CD4-positive, alpha-beta T cell (primary cell): ENCODE results near the gene ROPN1B. TPM values are rescaled to one million over a fixed set of nuclear protein-coding genes. Genes with fewer than 3 reads are reported as not detected.

Experiments used
- ATAC-seq: fragments of 200-7000 bp; cut with Tn5 transposase; one replicate; pipeline ENCODE4 v1.10.0; 2022; ENCODE audit warnings: mild to moderate bottlenecking; ENCODE audit not compliant: poor library complexity
- CTCF ChIA-PET: fragments of 350-600 bp; sonication (Branson Sonifier 250); formaldehyde crosslinking; loops from one replicate; lab custom pipeline; 2021; ENCODE audit warnings: antibody characterized with exemption, inconsistent platforms; lab: Charles Lee
- POLR2A ChIA-PET: fragments of 350-600 bp; sonication (Branson Sonifier 250); formaldehyde crosslinking; loops from one replicate; lab custom pipeline; 2021; ENCODE audit warnings: antibody characterized with exemption, inconsistent platforms; lab: Charles Lee
- DNase-seq, 14 experiments: peaks; one replicate each; pipeline ENCODE4 v3.0.0-alpha.2; 2013 to 2020; ENCODE audit warnings: mixed read lengths in 2 of 14
- H3K27ac ChIP-seq, 2 donors: one replicate each; pipeline versions ENCODE4 v1.5.1 to v1.7.0; 2013; ENCODE audit warnings: low read length in 2 of 2, low read depth in 1 of 2, mild to moderate bottlenecking in 1 of 2
- H3K27me3 ChIP-seq, 2 experiments: 1 replicate in 1 of 2; 2 replicates in 1 of 2; pipeline versions ENCODE4 v1.6.1 to v1.7.0; 2013; ENCODE audit warnings: low read length in 2 of 2, control low read depth in 1 of 2, mild to moderate bottlenecking in 1 of 2, moderate library complexity in 1 of 2; ENCODE audit not compliant: insufficient read depth in 2 of 2, control insufficient read depth in 1 of 2
- H3K36me3 ChIP-seq: one replicate; pipeline ENCODE4 v1.6.1; 2013; ENCODE audit warnings: low read length, control low read depth; ENCODE audit not compliant: insufficient read depth
- H3K4me1 ChIP-seq: one replicate; pipeline ENCODE4 v1.6.1; 2013; ENCODE audit warnings: low read length, control low read depth; ENCODE audit not compliant: insufficient read depth
- H3K4me3 ChIP-seq: one replicate; pipeline ENCODE4 v1.5.1; 2013; ENCODE audit warnings: mild to moderate bottlenecking, low read length, moderate library complexity
- H3K9me3 ChIP-seq, 2 experiments: 1 replicate in 1 of 2; 2 replicates in 1 of 2; pipeline versions ENCODE4 v1.6.1 to v1.7.0; 2013; ENCODE audit warnings: low read length in 2 of 2, mild to moderate bottlenecking in 2 of 2, control low read depth in 1 of 2, moderate library complexity in 1 of 2; ENCODE audit not compliant: control insufficient read depth in 1 of 2, insufficient read depth in 1 of 2
- H3K27ac Mint-ChIP-seq: one replicate; pipeline ENCODE4 v1.8.0; 2020; ENCODE audit warnings: mixed read lengths
- H3K27me3 Mint-ChIP-seq: one replicate; pipeline ENCODE4 v1.8.0; 2021; ENCODE audit warnings: mixed read lengths
- H3K36me3 Mint-ChIP-seq: one replicate; pipeline ENCODE4 v1.8.0; 2021; ENCODE audit warnings: low read depth, mixed read lengths
- H3K4me1 Mint-ChIP-seq: one replicate; pipeline ENCODE4 v1.8.0; 2021; ENCODE audit warnings: low read depth, mixed read lengths
- H3K4me3 Mint-ChIP-seq: one replicate; pipeline ENCODE4 v1.8.0; 2020; ENCODE audit warnings: mild to moderate bottlenecking, mixed read lengths
- H3K9me3 Mint-ChIP-seq: one replicate; pipeline ENCODE4 v1.8.0; 2020; ENCODE audit warnings: mixed read lengths
- intact Hi-C, 2 experiments: fragments of 100-400 bp; cut with DNase I in 1 of 2; cut with micrococcal nuclease in 1 of 2; formaldehyde crosslinking; loops; one replicate each; pipeline versions ENCODE4 v1.15.1 to v1.9.0; 2023 to 2025; cut with DNase I, micrococcal nuclease
- total RNA-seq, 174 experiments: library from RNA in 2 of 174; stranded (reverse) in 2 of 174; gene quantifications; one replicate each; pipeline ENCODE4 v1.2.3 and lab custom pipeline; 2021 to 2026
- TF ChIP-seq, protein P1 (sequence below): fragments of 200-600 bp; IDR thresholded peaks from one replicate; pipeline ENCODE4 v1.8.0; 2022; ENCODE audit warnings: antibody characterized with exemption, mild to moderate bottlenecking

ROPN1B gene
- total RNA-seq, 2 experiments from 2014 or later, result 0.25 TPM; not detected in 1

DNA sequence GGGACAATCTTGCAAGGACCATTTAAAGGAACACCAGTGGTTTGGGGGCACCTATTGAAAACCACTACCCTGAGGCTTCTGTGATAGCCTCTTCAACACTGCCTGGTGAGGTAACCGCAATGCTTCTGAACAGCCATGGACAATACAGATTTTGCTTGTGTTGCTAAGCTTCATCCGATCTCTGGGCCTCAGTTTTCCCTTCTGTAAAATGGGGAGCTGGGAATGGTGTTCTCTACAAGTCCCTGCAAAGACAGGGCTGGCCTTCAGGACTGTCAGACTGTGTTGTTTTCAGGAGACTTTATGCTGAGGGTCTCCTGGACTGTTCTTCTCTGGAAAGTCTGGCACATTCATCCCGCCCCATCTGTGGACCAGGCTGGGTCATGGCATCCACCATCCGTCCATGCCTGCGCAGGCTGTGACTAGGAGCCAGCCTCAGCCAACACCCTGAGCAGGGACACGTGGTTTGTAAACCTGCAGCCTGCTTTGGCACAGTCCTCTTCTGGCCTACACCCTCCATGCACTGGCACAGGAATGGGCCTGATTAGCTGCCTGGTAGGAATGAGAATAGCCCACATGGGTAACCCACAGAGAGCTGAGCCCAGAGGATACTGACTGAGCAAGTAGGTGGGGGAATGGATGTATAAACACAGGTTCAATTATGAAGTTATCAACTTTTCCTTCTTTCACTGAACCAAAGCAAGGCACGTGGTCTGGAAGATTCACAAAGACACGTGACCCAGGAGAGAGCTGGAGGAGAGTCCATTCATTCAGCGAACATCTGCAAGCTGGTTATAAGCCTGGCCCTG, 55.3 kb downstream of the ROPN1B start:
- ChIA-PET POLR2A (no interaction called here), CTCF (no interaction called here)
- no peak for ATAC-seq
- no peaks in the 10 kb centered on the region for H3K9me3 Mint-ChIP-seq
- intact Hi-C loops, result no loop called here
- TF ChIP-seq, protein P1, sequence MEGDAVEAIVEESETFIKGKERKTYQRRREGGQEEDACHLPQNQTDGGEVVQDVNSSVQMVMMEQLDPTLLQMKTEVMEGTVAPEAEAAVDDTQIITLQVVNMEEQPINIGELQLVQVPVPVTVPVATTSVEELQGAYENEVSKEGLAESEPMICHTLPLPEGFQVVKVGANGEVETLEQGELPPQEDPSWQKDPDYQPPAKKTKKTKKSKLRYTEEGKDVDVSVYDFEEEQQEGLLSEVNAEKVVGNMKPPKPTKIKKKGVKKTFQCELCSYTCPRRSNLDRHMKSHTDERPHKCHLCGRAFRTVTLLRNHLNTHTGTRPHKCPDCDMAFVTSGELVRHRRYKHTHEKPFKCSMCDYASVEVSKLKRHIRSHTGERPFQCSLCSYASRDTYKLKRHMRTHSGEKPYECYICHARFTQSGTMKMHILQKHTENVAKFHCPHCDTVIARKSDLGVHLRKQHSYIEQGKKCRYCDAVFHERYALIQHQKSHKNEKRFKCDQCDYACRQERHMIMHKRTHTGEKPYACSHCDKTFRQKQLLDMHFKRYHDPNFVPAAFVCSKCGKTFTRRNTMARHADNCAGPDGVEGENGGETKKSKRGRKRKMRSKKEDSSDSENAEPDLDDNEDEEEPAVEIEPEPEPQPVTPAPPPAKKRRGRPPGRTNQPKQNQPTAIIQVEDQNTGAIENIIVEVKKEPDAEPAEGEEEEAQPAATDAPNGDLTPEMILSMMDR, result no peak
- no peaks in the 10 kb centered on the region for H3K27me3 Mint-ChIP-seq
- Histone ChIP-seq H3K27ac (no peak overlapping the region), H3K4me3 (no peak overlapping the region), H3K4me1 (peaks cover 13% of the 10 kb centered on the region), H3K36me3 (peaks cover 37% of the 10 kb centered on the region), H3K27me3 (no peaks in the 10 kb centered on the region), H3K9me3 (peaks cover 8 to 16% of the 10 kb centered on the region in 2 experiments)
- no peak overlapping the region for H3K4me3 Mint-ChIP-seq
- no peak for DNase-seq
- no peak overlapping the region for H3K27ac Mint-ChIP-seq
- H3K36me3 Mint-ChIP-seq, result peaks cover 81% of the 10 kb centered on the region
- peaks cover 12% of the 10 kb centered on the region for H3K4me1 Mint-ChIP-seq

DNA sequence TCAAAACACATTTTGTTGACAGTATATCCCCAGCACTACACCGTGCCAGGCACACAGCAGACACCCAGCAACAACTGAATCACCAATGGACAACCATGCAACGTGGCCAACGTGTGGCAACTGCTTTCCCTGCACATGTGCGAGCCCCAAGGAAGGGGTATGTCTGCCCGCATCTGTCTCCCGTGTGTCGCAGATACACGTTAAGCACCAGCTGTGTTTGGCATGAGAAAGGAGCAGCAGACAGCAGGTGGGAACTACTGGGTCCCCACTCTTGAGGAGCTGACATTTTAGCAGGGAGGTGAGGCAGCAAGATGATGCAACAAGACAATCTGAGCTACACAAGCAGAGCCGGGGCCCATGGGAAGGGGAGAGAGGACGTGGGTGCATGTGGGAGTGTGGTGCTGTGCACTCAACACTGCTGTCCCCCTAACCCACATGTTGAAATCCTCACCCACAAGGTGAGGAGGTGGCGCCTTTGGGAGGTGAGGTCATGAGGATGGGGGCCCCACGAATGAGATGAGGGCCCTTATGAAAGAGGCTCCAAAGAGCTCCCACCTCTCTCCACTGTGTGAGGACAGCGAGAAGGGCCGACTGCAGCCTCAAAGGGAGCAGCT, 56.2 kb downstream of the ROPN1B start:
- TF ChIP-seq, protein P1, result no peak
- Histone ChIP-seq H3K36me3 (peaks cover 40% of the 10 kb centered on the region), H3K4me3 (no peak overlapping the region), H3K9me3 (peaks cover 8 to 16% of the 10 kb centered on the region in 2 experiments), H3K4me1 (peaks cover 13% of the 10 kb centered on the region), H3K27ac (no peak overlapping the region), H3K27me3 (no peaks in the 10 kb centered on the region)
- ChIA-PET POLR2A (no interaction called here), CTCF (no interaction called here)
- intact Hi-C loops, result no loop called here
- ATAC-seq (no peak), DNase-seq (no peak)
- H3K4me1 Mint-ChIP-seq, result peaks cover 12% of the 10 kb centered on the region
- no peak overlapping the region for H3K4me3 Mint-ChIP-seq
- no peaks in the 10 kb centered on the region for H3K27me3 Mint-ChIP-seq
- peaks cover 85% of the 10 kb centered on the region for H3K36me3 Mint-ChIP-seq
- no peak overlapping the region for H3K27ac Mint-ChIP-seq
- no peaks in the 10 kb centered on the region for H3K9me3 Mint-ChIP-seq

DNA sequence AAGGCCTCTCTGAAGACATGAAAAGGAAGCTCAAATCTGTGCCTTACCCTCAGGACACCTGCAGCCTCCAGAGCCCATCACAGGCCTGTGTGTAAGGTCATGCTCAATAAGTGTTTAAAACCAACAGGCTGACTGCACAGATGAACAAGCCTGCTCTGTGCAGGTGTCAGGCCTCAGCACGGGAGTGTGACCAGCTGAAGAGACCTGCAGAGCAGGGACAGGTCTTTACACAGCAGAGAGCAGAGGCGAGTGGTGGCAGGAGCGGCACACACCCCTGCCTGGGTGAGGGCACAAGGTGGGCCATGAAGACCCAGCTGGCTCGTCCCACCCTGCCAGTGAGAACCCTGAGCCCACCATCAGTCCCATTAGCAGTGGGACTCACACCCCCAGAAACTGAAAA, 56.9 kb downstream of the ROPN1B start:
- no peak overlapping the region for H3K27ac ChIP-seq
- ChIA-PET POLR2A (interaction anchor here (0.7 kb wide), 1 partner anchor 113 kb away, joined by 3 read pairs; no protein-coding TSS in a partner anchor), CTCF (no interaction called here)
- Mint-ChIP-seq H3K4me3 (no peak overlapping the region), H3K27ac (no peak overlapping the region), H3K27me3 (no peaks in the 10 kb centered on the region), H3K36me3 (peaks cover 85% of the 10 kb centered on the region), H3K4me1 (peaks cover 12% of the 10 kb centered on the region), H3K9me3 (no peaks in the 10 kb centered on the region)
- intact Hi-C loops, result no loop called here
- no peaks in the 10 kb centered on the region for H3K27me3 ChIP-seq
- peaks cover 40% of the 10 kb centered on the region for H3K36me3 ChIP-seq
- peaks cover 13% of the 10 kb centered on the region for H3K4me1 ChIP-seq
- TF ChIP-seq, protein P1, result no peak
- DNase-seq (no peak), ATAC-seq (no peak)
- peaks cover 8 to 16% of the 10 kb centered on the region in 2 experiments for H3K9me3 ChIP-seq
- no peak overlapping the region for H3K4me3 ChIP-seq
